Immature natural killer cell (primary cell): Measurements from ENCODE around the gene SIPA1L2. TPM values are rescaled to one million over a fixed set of nuclear protein-coding genes. Genes with fewer than 3 reads are reported as not detected.

ENCODE experiments used
- DNase-seq, 3 donors: peaks; one replicate each; pipeline ENCODE4 v3.0.0; 2022; ENCODE audit warnings: mixed read lengths in 1 of 3
- H3K27ac Mint-ChIP-seq, 6 donors: one replicate each; pipeline ENCODE4 v1.8.0; 2020; ENCODE audit warnings: mixed read lengths in 6 of 6, mild to moderate bottlenecking in 5 of 6, inconsistent platforms in 4 of 6, moderate library complexity in 3 of 6
- H3K27me3 Mint-ChIP-seq, 3 donors: one replicate each; pipeline ENCODE4 v1.8.0; 2020 to 2021; ENCODE audit warnings: low read depth in 3 of 3, mild to moderate bottlenecking in 3 of 3, mixed read lengths in 3 of 3, moderate library complexity in 3 of 3, inconsistent platforms in 1 of 3
- H3K36me3 Mint-ChIP-seq, 3 donors: one replicate each; pipeline ENCODE4 v1.8.0; 2020; ENCODE audit warnings: mixed read lengths in 3 of 3, inconsistent platforms in 2 of 3, mild to moderate bottlenecking in 2 of 3
- H3K4me1 Mint-ChIP-seq, 2 donors: one replicate each; pipeline ENCODE4 v1.8.0; 2020; ENCODE audit warnings: inconsistent platforms in 2 of 2, mild to moderate bottlenecking in 2 of 2, mixed read lengths in 2 of 2, moderate library complexity in 1 of 2
- H3K4me3 Mint-ChIP-seq, 5 donors: one replicate each; pipeline ENCODE4 v1.8.0; 2020; ENCODE audit warnings: mild to moderate bottlenecking in 5 of 5, mixed read lengths in 5 of 5, inconsistent platforms in 3 of 5, moderate library complexity in 3 of 5
- H3K9me3 Mint-ChIP-seq, 6 donors: one replicate each; pipeline ENCODE4 v1.8.0; 2020; ENCODE audit warnings: mild to moderate bottlenecking in 6 of 6, mixed read lengths in 6 of 6, inconsistent platforms in 4 of 6, moderate library complexity in 3 of 6
- polyA plus RNA-seq, 3 donors: library from polyadenylated mRNA; unstranded; fragments of 300-500 nt; fragmentation: Illumina TruSeq; gene quantifications; one replicate each; pipeline ENCODE4 v1.2.3, GENCODE V29; 2021

The SIPA1L2 gene
- polyA plus RNA-seq, 3 donors from 2014 or later, result 0.54 TPM; not detected in 2

GRCh38 chr1:232630894-232631195 is 912 bp upstream of the SIPA1L2 start:
- Mint-ChIP-seq H3K27me3 (peaks cover 11 to 18% (median 11%) of the 10 kb centered on the region in 3 donors), H3K4me1 (peaks cover 14 to 26% of the 10 kb centered on the region in 2 donors), H3K9me3 (no peaks in the 10 kb centered on the region), H3K36me3 (no peaks in the 10 kb centered on the region), H3K4me3 (peak overlapping the region; percentile 73 to 88 (median 84)), H3K27ac (peak overlapping the region in 1 of 6 donors; percentile 5)
- DNase-seq, result no peak

DNA sequence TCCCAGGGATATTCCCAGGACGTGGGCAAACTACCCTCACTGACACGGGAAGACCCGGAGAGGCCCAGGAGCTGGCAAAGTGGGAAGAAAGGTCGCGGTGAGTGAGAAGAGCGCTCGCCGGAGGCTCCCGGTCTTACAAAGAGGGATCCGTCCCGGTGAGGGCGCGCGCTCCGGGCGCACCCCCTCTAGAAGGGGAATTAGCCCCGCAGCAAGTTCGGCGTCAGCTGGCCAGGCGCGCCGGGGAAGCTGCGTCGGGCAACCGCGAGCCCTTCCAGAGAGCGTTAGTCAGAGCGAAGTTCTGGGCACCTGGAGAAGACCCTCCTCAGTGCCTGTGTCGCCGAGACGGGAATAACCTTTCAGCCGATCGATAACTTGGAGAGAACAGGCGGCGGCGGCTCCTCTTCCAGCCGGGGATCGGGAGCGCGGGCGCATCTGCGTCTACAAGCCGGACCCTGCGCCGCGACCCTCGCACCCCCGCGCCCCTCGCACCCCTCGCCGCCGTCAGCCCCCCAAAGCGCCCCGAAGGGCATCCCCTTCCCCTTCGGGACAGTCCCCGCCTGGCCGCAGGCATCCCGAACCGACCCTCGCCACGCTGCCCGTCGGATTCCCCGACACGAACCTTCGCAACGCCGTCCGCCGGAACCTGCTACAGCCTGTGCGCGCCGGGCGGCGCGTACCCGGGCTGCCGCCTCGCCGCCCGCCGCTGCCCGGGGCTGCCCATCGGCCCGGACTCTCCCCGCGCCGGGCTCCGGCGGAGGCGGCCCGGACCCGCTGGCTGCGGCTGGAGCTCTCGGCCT is 485 bp downstream of the SIPA1L2 start:
- Mint-ChIP-seq H3K9me3 (no peaks in the 10 kb centered on the region), H3K36me3 (no peaks in the 10 kb centered on the region), H3K27ac (no peak overlapping the region), H3K4me3 (peak overlapping the region; percentile 83 to 89 (median 86)), H3K4me1 (peaks cover 14 to 26% of the 10 kb centered on the region in 2 donors), H3K27me3 (peaks cover 8 to 16% (median 11%) of the 10 kb centered on the region in 3 donors)
- no peak for DNase-seq

DNA sequence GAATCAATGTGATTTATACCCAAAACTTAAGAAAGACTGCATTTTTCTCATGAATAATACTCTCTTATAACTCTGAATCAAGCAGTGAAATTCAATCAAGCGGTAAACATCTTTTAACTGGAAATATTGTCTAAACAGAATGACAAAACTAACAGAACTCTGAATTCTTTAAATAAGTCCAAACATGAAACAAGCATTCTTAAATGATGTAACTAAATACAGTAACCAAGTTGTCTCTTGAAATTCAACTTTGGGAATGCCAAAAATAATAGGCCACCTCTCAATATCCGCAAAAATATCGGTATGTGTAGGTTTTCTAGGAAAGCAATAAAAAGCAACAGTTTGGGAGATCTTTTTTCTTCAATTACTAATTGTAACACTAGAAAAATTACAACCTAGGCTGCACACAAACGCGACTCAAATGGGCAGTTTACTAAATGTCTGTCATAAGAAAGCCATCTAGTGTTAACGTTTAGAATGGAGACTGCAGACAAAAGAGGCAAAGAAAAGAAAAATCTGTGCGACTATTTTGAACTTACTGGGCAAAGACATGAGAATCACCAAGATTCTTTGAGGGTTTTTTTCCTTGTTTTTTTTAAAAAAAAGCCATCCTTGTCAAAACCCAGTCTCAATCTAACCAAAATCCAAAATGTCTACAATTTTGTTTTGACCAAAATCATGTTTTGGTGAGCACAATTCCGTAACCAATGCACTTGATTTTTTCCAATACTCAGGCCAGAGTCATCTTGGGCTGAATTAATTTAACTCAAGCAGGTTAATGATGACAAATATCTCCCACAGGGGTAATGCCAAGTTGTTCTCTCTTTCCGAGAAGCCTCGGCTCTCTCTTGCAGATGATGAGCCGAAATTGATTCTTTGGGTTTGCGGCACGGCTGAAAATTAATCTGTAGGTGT is 1.3 kb downstream of the SIPA1L2 start:
- no peaks in the 10 kb centered on the region for H3K36me3 Mint-ChIP-seq
- H3K4me3 Mint-ChIP-seq, result peak overlapping the region; percentile 83 to 89 (median 86)
- no peak overlapping the region for H3K27ac Mint-ChIP-seq
- no peak for DNase-seq
- no peaks in the 10 kb centered on the region for H3K9me3 Mint-ChIP-seq
- peaks cover 14 to 26% of the 10 kb centered on the region in 2 donors for H3K4me1 Mint-ChIP-seq
- peaks cover 8 to 16% (median 11%) of the 10 kb centered on the region in 3 donors for H3K27me3 Mint-ChIP-seq

- H3K36me3 Mint-ChIP-seq, result no peaks in the 10 kb centered on the region
- H3K27me3 Mint-ChIP-seq, result peaks cover 8 to 13% (median 8%) of the 10 kb centered on the region in 3 donors
- H3K4me3 Mint-ChIP-seq, result peak overlapping the region in 1 of 5 donors; percentile 25
- H3K9me3 Mint-ChIP-seq, result no peaks in the 10 kb centered on the region
- H3K27ac Mint-ChIP-seq, result no peak overlapping the region
- H3K4me1 Mint-ChIP-seq, result peaks cover 14 to 26% of the 10 kb centered on the region in 2 donors
- peak in 1 of 3 donors; percentile 10 for DNase-seq
These were observed 2.1 kb downstream of the SIPA1L2 start for GRCh38 chr1:232627645-232628334.

DNA sequence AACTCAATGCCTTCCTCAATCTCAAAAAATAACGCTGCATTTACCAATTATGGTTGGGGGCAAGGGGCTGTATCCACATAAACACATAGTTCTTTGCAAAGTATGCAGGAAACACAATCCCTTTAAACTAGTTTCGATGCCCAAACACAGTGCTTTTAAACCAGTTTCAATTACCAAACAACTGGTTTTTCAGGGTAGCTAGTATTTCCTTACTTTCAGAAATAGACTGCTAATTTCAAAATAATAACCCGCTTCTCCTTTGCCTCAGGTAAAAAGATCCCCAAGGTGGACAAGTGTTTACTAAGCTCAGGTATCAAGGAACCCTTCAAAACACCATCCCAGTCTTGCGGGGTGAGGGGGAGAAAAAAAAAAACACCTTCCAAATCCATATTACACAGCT is 2.8 kb downstream of the SIPA1L2 start:
- Mint-ChIP-seq H3K27ac (no peak overlapping the region), H3K36me3 (no peaks in the 10 kb centered on the region), H3K4me1 (peaks cover 14 to 26% of the 10 kb centered on the region in 2 donors), H3K27me3 (peaks cover 8 to 12% (median 8%) of the 10 kb centered on the region in 3 donors), H3K4me3 (no peak overlapping the region), H3K9me3 (no peaks in the 10 kb centered on the region)
- no peak for DNase-seq

- no peak overlapping the region for H3K4me3 Mint-ChIP-seq
- no peak overlapping the region for H3K27ac Mint-ChIP-seq
- H3K27me3 Mint-ChIP-seq, result peaks cover 8 to 12% (median 8%) of the 10 kb centered on the region in 3 donors
- no peaks in the 10 kb centered on the region for H3K9me3 Mint-ChIP-seq
- DNase-seq, result no peak
- H3K36me3 Mint-ChIP-seq, result no peaks in the 10 kb centered on the region
- peaks cover 14 to 26% of the 10 kb centered on the region in 2 donors for H3K4me1 Mint-ChIP-seq
These were observed 3.5 kb downstream of the SIPA1L2 start for GRCh38 chr1:232626452-232626851.

GRCh38 chr1:232625319-232625868 is 4.5 kb downstream of the SIPA1L2 start:
- H3K27me3 Mint-ChIP-seq, result peaks cover 8 to 9% (median 8%) of the 10 kb centered on the region in 3 donors
- no peaks in the 10 kb centered on the region for H3K9me3 Mint-ChIP-seq
- DNase-seq, result no peak
- no peak overlapping the region for H3K4me3 Mint-ChIP-seq
- no peak overlapping the region for H3K27ac Mint-ChIP-seq
- H3K36me3 Mint-ChIP-seq, result no peaks in the 10 kb centered on the region
- H3K4me1 Mint-ChIP-seq, result peaks cover 8 to 19% of the 10 kb centered on the region in 2 donors

DNA sequence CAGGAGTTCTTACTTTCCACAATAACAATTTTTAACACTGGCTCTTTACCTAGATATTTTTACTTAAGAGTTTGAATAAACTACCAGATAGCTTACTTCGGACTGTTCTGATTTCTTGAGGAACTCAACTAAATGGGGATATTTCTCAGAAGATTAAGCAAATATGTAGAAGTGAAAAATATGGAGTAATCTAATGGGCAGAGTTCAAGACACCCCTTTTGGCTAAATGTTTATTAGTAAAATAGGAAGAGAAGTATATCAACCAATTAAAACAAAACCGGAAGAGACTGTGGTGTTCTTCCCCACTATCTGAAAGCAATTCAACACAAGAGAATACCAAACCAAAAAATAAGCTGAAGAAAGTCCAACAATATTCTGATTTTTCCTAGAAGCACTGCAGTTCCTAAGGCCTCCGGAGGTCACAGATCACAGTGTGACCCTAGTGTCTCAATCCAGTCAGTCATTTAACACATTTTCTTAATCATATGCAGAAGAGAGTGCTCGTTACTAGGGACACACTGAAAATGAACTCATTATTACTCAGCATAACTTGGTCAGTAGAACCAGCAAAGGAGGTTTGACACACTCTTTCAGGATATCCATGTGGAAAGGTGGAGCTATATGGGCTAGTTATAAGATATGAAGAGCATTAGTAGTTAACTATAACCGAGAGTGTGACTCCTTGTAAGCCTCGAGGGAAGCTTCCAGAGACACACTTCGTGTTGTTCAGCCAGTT is 5.2 kb downstream of the SIPA1L2 start:
- Mint-ChIP-seq H3K4me3 (no peak overlapping the region), H3K36me3 (no peaks in the 10 kb centered on the region), H3K27me3 (peaks cover 8 to 11% (median 9%) of the 10 kb centered on the region in 3 donors), H3K4me1 (peaks cover 8 to 19% of the 10 kb centered on the region in 2 donors), H3K27ac (no peak overlapping the region), H3K9me3 (no peaks in the 10 kb centered on the region)
- no peak for DNase-seq

DNA sequence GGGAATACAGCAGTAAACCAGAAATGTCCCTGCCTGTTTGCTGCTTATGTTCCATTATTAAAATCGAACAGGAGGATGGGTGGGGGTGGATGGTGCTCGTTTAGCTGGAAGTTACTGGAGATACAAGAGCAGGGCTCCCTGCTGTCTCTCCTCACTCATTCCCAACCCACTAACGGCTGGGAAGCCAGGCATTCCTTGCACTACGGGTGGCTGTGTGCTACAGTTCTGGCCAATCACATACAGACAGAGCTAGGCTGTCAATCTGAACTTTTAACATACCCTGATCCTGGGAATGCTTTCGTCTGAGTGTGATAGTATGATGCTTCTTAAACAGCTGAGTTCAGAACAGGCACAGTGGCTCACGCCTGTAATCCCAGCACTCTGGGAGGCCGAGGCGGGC is 7.0 kb downstream of the SIPA1L2 start:
- H3K27me3 Mint-ChIP-seq, result peaks cover 3 to 6% (median 4%) of the 10 kb centered on the region in 3 donors
- peaks cover 0 to 7% of the 10 kb centered on the region in 2 donors for H3K4me1 Mint-ChIP-seq
- no peak overlapping the region for H3K27ac Mint-ChIP-seq
- no peak for DNase-seq
- no peaks in the 10 kb centered on the region for H3K9me3 Mint-ChIP-seq
- H3K36me3 Mint-ChIP-seq, result no peaks in the 10 kb centered on the region
- no peak overlapping the region for H3K4me3 Mint-ChIP-seq

DNA sequence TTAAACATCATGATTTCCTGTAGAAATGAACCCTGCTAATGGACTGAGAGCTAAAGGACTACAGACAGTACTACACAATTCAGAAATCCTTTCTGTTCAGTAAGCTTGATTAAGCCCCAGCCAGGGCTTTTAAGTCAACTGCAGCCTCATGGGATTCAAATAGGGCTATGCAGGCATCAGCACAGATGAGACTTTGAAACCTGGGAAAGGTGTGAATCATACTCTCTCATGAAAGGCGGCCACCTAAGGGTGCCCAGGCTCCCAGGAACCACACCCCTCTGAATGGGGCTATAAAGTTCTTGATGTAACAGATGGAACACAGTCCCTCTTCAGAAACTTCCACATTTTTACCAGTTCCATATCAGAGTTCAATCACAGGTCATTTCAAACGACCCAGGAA is 7.6 kb downstream of the SIPA1L2 start:
- Mint-ChIP-seq H3K36me3 (no peaks in the 10 kb centered on the region), H3K27me3 (peaks cover 2 to 4% (median 2%) of the 10 kb centered on the region in 3 donors), H3K9me3 (no peaks in the 10 kb centered on the region), H3K27ac (no peak overlapping the region), H3K4me3 (no peak overlapping the region), H3K4me1 (peaks cover 0 to under 1% of the 10 kb centered on the region in 2 donors)
- no peak for DNase-seq

GRCh38 chr1:232621050-232621449 is 8.9 kb downstream of the SIPA1L2 start:
- Mint-ChIP-seq H3K27ac (no peak overlapping the region), H3K27me3 (peaks cover 0 to 4% (median 1%) of the 10 kb centered on the region in 3 donors), H3K4me1 (no peaks in the 10 kb centered on the region), H3K4me3 (no peak overlapping the region), H3K36me3 (no peaks in the 10 kb centered on the region), H3K9me3 (no peaks in the 10 kb centered on the region)
- DNase-seq, result no peak

GRCh38 chr1:232620356-232620969 is 9.5 kb downstream of the SIPA1L2 start:
- Mint-ChIP-seq H3K27ac (no peak overlapping the region), H3K36me3 (no peaks in the 10 kb centered on the region), H3K9me3 (no peaks in the 10 kb centered on the region), H3K27me3 (peaks cover 0 to 5% (median 0%) of the 10 kb centered on the region in 3 donors), H3K4me1 (no peaks in the 10 kb centered on the region), H3K4me3 (no peak overlapping the region)
- no peak for DNase-seq
